GM18519 (cell line): Measurements from ENCODE around the gene CRP.
"Not testable (repeated sequence)": the region's sequence is repeated elsewhere in the genome, so short reads cannot be mapped to it uniquely, and the experiment has no call there.

Source experiments
- ATAC-seq: cut with Tn5 transposase; IDR thresholded peaks from one replicate; pipeline ENCODE4 v1.9.1; 2021; ENCODE audit warnings: mild to moderate bottlenecking, moderate library complexity; ENCODE audit not compliant: unreplicated experiment, low FRiP score

CRP gene

GRCh38 chr1:159704481-159704880 is 9.9 kb downstream of the CRP start:
- ATAC-seq = no peak

DNA sequence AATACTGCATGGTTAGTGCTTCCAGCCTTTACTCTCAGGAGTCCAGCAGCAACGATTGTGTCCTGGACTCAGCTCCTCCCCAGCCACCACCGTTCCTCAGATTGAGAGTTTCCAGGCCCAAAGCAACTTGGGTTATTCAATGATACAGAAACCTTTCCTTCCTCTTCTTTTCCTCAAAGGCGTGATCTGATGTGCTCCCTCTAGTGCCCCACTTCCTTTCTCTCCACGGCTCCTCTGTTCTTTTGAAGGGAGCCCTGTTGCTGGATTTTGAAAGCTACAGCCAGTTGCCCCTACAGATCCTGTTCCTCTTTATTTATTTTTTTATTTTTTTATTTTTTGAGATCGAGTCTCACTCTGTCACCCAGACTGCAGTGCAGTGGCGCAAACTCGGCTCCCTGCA is 14.1 kb downstream of the CRP start:
- ATAC-seq = no peak

GRCh38 chr1:159699653-159700052 is 14.7 kb downstream of the CRP start:
- no peak for ATAC-seq

GRCh38 chr1:159699246-159699645 is 15.1 kb downstream of the CRP start:
- ATAC-seq = no peak

DNA sequence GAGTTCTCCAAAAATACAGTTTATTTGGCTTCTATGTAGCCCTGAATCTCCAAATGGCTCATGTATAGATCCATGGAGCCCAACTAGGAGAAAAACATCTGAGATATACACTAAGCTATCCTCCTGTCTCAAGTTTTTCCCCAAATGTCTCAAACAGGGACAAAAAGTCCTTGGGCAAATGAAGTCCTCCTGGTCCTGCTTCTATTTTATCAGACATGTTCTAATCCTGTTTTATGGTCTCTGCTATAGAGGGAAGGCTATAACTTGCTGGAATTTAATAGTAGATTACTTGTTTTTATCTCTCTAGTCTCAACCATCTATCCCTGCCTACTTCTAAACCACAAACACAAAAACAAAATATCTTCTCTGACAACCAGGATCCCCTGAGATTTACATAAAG is 26.9 kb downstream of the CRP start:
- no peak for ATAC-seq

DNA sequence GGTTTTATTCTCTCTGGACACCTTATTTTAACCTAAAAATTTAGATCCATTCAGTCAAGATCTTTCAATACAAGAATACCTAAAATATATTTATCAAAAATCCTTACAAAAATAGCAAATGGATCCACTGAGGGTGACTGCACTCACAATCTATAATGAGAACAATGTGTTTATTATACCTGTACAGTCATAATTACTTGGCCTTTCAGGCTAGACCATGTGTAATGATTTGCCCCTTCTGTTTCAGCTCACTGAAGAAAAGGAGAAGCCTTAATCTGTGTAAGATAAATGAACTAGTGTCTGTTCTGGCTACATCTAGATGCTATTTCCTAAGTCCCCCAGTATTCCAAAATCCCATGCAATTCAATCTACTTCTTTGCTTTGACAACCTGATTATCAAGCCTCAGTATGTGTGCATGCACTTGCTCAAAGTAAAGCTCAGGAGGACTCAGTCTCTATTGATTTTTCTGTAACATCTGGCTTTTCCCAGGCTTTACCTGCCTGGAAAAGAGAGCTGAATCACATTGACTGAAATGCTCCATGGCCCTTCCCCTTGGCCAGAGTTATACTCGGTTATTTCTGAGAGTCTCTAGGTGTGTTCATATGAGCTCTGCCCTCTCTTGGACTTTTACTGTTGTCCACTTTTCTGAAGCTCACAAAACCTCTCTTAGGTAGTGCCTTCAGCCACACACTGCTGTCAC is 27.6 kb downstream of the CRP start:
- ATAC-seq = no peak

DNA sequence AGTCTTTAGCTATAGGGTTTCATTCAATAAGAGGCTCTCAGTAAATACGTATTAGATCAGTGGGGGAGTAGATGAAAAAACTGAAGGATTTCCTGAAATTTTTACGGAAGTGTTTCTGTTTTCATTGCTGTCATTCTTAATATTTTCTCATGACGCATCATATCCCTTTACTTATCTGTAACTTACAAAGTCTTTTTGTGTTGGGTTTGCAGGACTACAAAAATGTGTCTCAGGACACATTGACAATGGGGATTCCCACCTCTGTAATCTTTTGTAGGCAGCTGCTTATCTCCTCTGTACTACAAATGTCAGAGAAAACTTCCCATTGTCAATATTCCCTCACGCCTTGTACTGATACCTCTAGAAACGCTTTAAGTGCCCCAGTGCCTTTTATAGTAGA is 35.5 kb downstream of the CRP start:
- no peak for ATAC-seq

- ATAC-seq = no peak
These were observed 39.3 kb downstream of the CRP start for GRCh38 chr1:159675046-159675445.

DNA sequence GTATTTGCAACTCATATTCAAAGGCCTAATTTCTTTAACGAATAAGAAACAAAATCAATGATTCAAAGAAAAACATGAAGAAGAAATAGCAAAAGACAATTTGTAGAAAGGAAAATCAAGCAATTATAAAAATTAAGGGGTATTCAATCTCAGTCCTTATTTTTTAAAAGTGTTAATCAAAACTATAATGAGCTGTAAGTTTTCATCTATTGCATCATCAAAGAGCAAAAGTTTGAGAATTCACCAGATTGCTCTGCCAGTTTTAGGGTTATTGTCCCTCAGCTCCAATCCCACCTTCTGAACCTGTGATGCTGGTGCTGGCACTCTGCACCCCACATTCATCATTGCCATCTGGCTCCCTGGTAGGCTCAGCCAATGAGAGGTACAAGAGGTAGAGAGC is 42.0 kb downstream of the CRP start:
- not testable (repeated sequence) for ATAC-seq

DNA sequence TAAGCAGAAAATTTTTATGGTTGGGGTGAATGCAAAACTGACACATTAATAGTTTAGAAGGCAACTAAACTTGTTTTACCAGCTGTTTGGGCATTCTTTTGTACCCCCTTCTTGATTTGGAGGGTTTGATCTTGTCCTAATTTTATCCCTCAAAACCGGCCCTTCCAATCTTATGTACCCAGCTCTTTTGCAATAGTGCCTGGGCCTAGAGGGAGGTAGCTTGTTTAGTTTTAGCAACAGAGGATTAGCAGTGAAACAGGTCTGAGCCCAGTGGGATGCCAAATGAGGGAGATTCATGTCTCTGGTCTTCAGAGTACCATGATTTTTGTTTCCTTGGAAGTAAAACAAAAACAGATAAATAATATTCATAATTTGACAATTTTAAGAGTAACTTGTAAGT is 45.1 kb downstream of the CRP start:
- no peak for ATAC-seq

DNA sequence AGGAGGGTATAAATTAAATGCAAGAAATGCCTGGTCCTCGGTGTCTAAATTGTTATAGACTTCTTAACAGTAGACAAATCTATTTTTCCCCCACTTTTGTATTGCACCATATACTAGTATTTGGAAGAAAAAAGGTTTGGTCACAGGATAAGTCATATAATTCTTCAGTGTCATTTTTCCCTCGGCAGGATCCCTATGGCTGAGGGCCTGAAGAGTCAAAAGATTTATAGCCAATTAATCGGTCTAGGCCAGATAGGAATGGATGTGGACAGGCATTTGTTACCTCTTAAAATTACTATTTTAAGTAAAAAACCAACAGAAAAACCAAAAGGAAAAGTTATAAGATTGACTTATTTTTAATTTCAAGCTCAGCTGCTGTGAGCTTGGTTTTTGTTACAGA is 45.6 kb downstream of the CRP start:
- ATAC-seq = no peak

DNA sequence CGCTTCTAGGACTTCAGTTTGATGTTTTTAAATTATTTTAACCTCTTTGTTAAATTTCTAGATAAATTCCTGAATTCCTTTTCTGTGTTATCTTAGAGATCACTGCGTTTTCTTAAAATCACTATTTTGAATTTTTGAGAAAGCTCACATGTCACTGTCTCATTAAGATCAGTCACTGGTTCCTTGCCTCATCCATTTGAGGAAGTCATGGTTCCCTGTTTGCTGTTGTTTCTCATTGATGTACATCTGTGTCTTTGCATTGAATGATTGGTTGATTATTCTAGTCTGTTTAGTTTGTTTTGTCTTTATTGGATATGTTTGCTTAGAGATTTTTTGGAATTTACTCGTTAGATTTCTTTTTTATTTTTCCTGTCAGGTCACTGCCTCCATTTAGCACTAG is 50.1 kb downstream of the CRP start:
- ATAC-seq = no peak

- no peak for ATAC-seq
These were observed 50.8 kb downstream of the CRP start for GRCh38 chr1:159663552-159663951.
